SK-N-SH (cell line): ENCODE measurements around the gene ELMO1. TPM values are rescaled to one million over a fixed set of nuclear protein-coding genes. Genes with fewer than 3 reads are reported as not detected.

Source experiments
- CTCF ChIA-PET: fragments of 300-600, 350-600 bp; formaldehyde crosslinking; extraction: SDS; loops from one replicate; lab custom pipeline; 2021; lab: Yijun Ruan, JAX
- POLR2A ChIA-PET: fragments of 350-600 bp; sonication (Branson Sonifier 250); formaldehyde crosslinking; extraction: SDS; loops from one replicate; lab custom pipeline; 2020; ENCODE audit warnings: antibody characterized with exemption, inconsistent platforms; lab: Yijun Ruan, JAX
- DNase-seq: peaks from one replicate; pipeline ENCODE4 v3.0.0; 2012
- H2AFZ ChIP-seq: fragments of 200-600 bp; sonication (generic); 2 replicates; pipeline ENCODE4 v1.8.1; 2016; ENCODE audit warnings: antibody characterized with exemption, mild to moderate bottlenecking, low read depth
- H3F3A ChIP-seq: fragments of 200-600 bp; sonication (generic); replicated peaks from 2 replicates; pipeline ENCODE3; 2016; ENCODE audit warnings: antibody characterized with exemption, mild to moderate bottlenecking; ENCODE audit not compliant: insufficient read depth
- H3K27ac ChIP-seq, 2 experiments: fragments of 200-500 bp in 1 of 2; fragments of 200-600 bp in 1 of 2; sonication (Bioruptor generic) in 1 of 2; sonication (generic), shearing (Covaris generic) in 1 of 2; 2 replicates each; pipeline versions ENCODE4 v1.5.1 to v1.6.1; 2014 to 2016; ENCODE audit warnings: low read depth in 2 of 2, inconsistent platforms in 1 of 2, low read length in 1 of 2, mild to moderate bottlenecking in 1 of 2, mixed read lengths in 1 of 2
- H3K27me3 ChIP-seq: fragments of 200-600 bp; sonication (generic), shearing (Covaris generic); 2 replicates; pipeline ENCODE4 v1.6.1; 2016; ENCODE audit warnings: mixed run types; ENCODE audit not compliant: insufficient read depth
- H3K36me3 ChIP-seq, 2 experiments: fragments of 200-500 bp in 1 of 2; fragments of 200-600 bp in 1 of 2; sonication (Bioruptor generic) in 1 of 2; sonication (generic) in 1 of 2; replicated peaks in 1 of 2; 2 replicates each; pipeline versions ENCODE3 to v1.5.1; 2014 to 2016; ENCODE audit warnings: low read length in 1 of 2, mild to moderate bottlenecking in 1 of 2; ENCODE audit not compliant: insufficient read depth in 2 of 2, control insufficient read depth in 1 of 2
- H3K4me1 ChIP-seq, 2 experiments: fragments of 200-500 bp in 1 of 2; fragments of 200-600 bp in 1 of 2; sonication (Bioruptor generic) in 1 of 2; sonication (generic), shearing (Covaris generic) in 1 of 2; 2 replicates each; pipeline versions ENCODE4 v1.5.1 to v1.6.1; 2014 to 2016; ENCODE audit warnings: low read depth in 1 of 2, low read length in 1 of 2, mixed run types in 1 of 2; ENCODE audit not compliant: insufficient read depth in 2 of 2, control insufficient read depth in 1 of 2
- H3K4me2 ChIP-seq: fragments of 200-600 bp; sonication (generic), shearing (Covaris generic); 2 replicates; pipeline ENCODE4 v1.6.1; 2017; ENCODE audit warnings: mixed run types
- H3K4me3 ChIP-seq, 2 experiments: fragments of 200-500 bp in 1 of 2; fragments of 200-600 bp in 1 of 2; sonication (Bioruptor generic) in 1 of 2; sonication (generic), shearing (Covaris generic) in 1 of 2; 2 replicates each; pipeline versions ENCODE4 v1.5.1 to v1.8.1; 2014 to 2016; ENCODE audit warnings: low read depth in 2 of 2, inconsistent platforms in 1 of 2, low read length in 1 of 2, mild to moderate bottlenecking in 1 of 2, mixed read lengths in 1 of 2, moderate library complexity in 1 of 2
- H3K79me2 ChIP-seq: fragments of 200-600 bp; sonication (generic); 2 replicates; pipeline ENCODE4 v1.8.1; 2017; ENCODE audit warnings: mild to moderate bottlenecking; ENCODE audit not compliant: insufficient read depth
- H3K9ac ChIP-seq: fragments of 200-600 bp; sonication (generic); 2 replicates; pipeline ENCODE4 v1.6.1; 2017; ENCODE audit warnings: mixed run types
- H3K9me2 ChIP-seq: fragments of 200-600 bp; sonication (generic); 2 replicates; pipeline ENCODE4 v1.6.1; 2017; ENCODE audit warnings: mixed run types
- H3K9me3 ChIP-seq: fragments of 200-600 bp; sonication (generic); 2 replicates; pipeline ENCODE4 v1.6.1; 2017; ENCODE audit warnings: mixed run types, mild to moderate bottlenecking, moderate library complexity
- H4K20me1 ChIP-seq: fragments of 200-600 bp; sonication (generic); 2 replicates; pipeline ENCODE4 v1.6.1; 2017; ENCODE audit warnings: mild to moderate bottlenecking, mixed run types; ENCODE audit not compliant: insufficient read depth
- CHD2 ChIP-seq: fragments of 150-350 bp; IDR thresholded peaks from 2 replicates; pipeline ENCODE4 v1.6.1; 2018; ENCODE audit warnings: low read length; ENCODE audit not compliant: partially characterized antibody
- CTCF ChIP-seq: fragments of 200-600 bp; sonication (generic); IDR thresholded peaks from 2 replicates; pipeline ENCODE4 v1.6.1; 2017; ENCODE audit warnings: antibody characterized with exemption, mild to moderate bottlenecking, moderate library complexity
- EP300 ChIP-seq, 2 experiments: IDR thresholded peaks; 2 replicates each; pipeline versions ENCODE4 v1.4.0 to v1.6.1; 2012; ENCODE audit warnings: borderline replicate concordance in 1 of 2, low read depth in 1 of 2, low read length in 1 of 2
- FOSL2 ChIP-seq: IDR thresholded peaks from 2 replicates; pipeline ENCODE4 v1.4.0; 2012; ENCODE audit warnings: low read depth, mild to moderate bottlenecking, moderate library complexity, borderline replicate concordance
- FOXM1 ChIP-seq: IDR thresholded peaks from 2 replicates; pipeline ENCODE4 v1.4.0; 2012; ENCODE audit warnings: low read depth, mild to moderate bottlenecking
- GABPA ChIP-seq: IDR thresholded peaks from 2 replicates; pipeline ENCODE4 v1.4.0; 2012; ENCODE audit warnings: low read depth, mild to moderate bottlenecking
- GATA2 ChIP-seq: sonication (generic); formaldehyde crosslinking; IDR thresholded peaks from 2 replicates; pipeline ENCODE4 v1.5.0; 2020; ENCODE audit warnings: mild to moderate bottlenecking, missing genetic modification reagents
- IRF3 ChIP-seq: fragments of 150-350 bp; IDR thresholded peaks from 2 replicates; pipeline ENCODE4 v1.6.1; 2016; ENCODE audit warnings: mild to moderate bottlenecking, low read depth, low read length
- MAX ChIP-seq: IDR thresholded peaks from 2 replicates; pipeline ENCODE4 v1.4.0; 2012; ENCODE audit warnings: low read depth
- MEF2A ChIP-seq: IDR thresholded peaks from 2 replicates; pipeline ENCODE4 v1.4.0; 2012; ENCODE audit warnings: low read depth, borderline replicate concordance
- RCOR1 ChIP-seq: fragments of 150-350 bp; IDR thresholded peaks from 2 replicates; pipeline ENCODE4 v1.6.1; 2017; ENCODE audit warnings: antibody characterized with exemption, low read length
- REST ChIP-seq: IDR thresholded peaks from 2 replicates; pipeline ENCODE4 v1.6.1; 2012; ENCODE audit warnings: mild to moderate bottlenecking, low read depth, low read length, moderate library complexity
- RXRA ChIP-seq: IDR thresholded peaks from 2 replicates; pipeline ENCODE4 v1.4.0; 2012; ENCODE audit warnings: low read depth, mild to moderate bottlenecking, borderline replicate concordance
- SIN3A ChIP-seq: IDR thresholded peaks from 2 replicates; pipeline ENCODE4 v1.6.1; 2012; ENCODE audit warnings: low read depth, mild to moderate bottlenecking, low read length, moderate library complexity, borderline replicate concordance
- TEAD4 ChIP-seq: IDR thresholded peaks from 2 replicates; pipeline ENCODE4 v1.4.0; 2012; ENCODE audit warnings: mild to moderate bottlenecking, borderline replicate concordance; ENCODE audit not compliant: insufficient read depth
- USF2 ChIP-seq: fragments of 150-350 bp; IDR thresholded peaks from 2 replicates; pipeline ENCODE4 v1.6.1; 2017; ENCODE audit warnings: antibody characterized with exemption, low read length, low read depth, borderline replicate concordance
- YY1 ChIP-seq: IDR thresholded peaks from 2 replicates; pipeline ENCODE4 v1.4.0; 2012; ENCODE audit warnings: low read depth, mild to moderate bottlenecking
- WGBS: methylation state at CpG from one replicate; pipeline ENCODE4 v1.1.6; 2017; ENCODE audit warnings: low lambda C conversion rate; 5-methylcytosine and 5-hydroxymethylcytosine counted together
- polyA plus RNA-seq, 3 experiments: library from polyadenylated mRNA; depleted of rRNA; stranded (reverse); fragments of >200 nt; gene quantifications; 2 replicates each; pipeline ENCODE4 v1.2.3, GENCODE V29; 2012

Gene ELMO1
- polyA plus RNA-seq, 1 of the 3 experiments (the other 2 are of a cell fraction): 0.64 TPM

GRCh38 chr7:37285706-37286453 lies 162.8 kb downstream of the ELMO1 start:
- no peak for TF ChIP-seq FOSL2
- no peak for TF ChIP-seq FOXM1
- TF ChIP-seq, all 33 proteins: peak for 0
- no peak for DNase-seq
- H4K20me1 ChIP-seq: no peaks in the 10 kb centered on the region
- peaks cover 0 to 53% of the 10 kb centered on the region in 2 experiments; a peak in 2 of 4 replicates for H3K4me1 ChIP-seq
- H3K27me3 ChIP-seq: no peaks in the 10 kb centered on the region
- H3K9me2 ChIP-seq: no peaks in the 10 kb centered on the region
- no peak overlapping the region for H3K4me2 ChIP-seq
- WGBS: 63% methylated on average over 5 of the region's 5 CpGs
- H3K4me3 ChIP-seq: no peak overlapping the region
- peaks cover 3% of the 10 kb centered on the region; the same call in 1 of the 2 replicates for H3K9me3 ChIP-seq
- H2AFZ ChIP-seq: no peak overlapping the region
- no peaks in the 10 kb centered on the region for H3F3A ChIP-seq
- no peak overlapping the region for H3K9ac ChIP-seq
- no peaks in the 10 kb centered on the region for H3K36me3 ChIP-seq
- ChIA-PET CTCF (interaction anchor here (0.8 to 5.5 kb wide), 29 partner anchors 11 to 676 kb away, joined by 3 to 42 read pairs (median 4); partner anchors contain the start of gene ELMO1), POLR2A (no interaction called here)
- H3K79me2 ChIP-seq: no peaks in the 10 kb centered on the region
- H3K27ac ChIP-seq: no peak overlapping the region; a peak in 1 of 4 replicates

GRCh38 chr7:37284805-37285231 lies 163.8 kb downstream of the ELMO1 start:
- WGBS: 40% methylated on average over 6 of the region's 6 CpGs
- no peak overlapping the region for H3K4me3 ChIP-seq
- DNase-seq: peak; percentile 72
- H3F3A ChIP-seq: no peaks in the 10 kb centered on the region
- ChIA-PET POLR2A (interaction anchor here (1.1 kb wide), 1 partner anchor 164 kb away, joined by 3 read pairs; no protein-coding TSS in a partner anchor), CTCF (interaction anchor here (0.6 to 5.5 kb wide), 53 partner anchors 9 to 675 kb away, joined by 3 to 42 read pairs (median 4); partner anchors contain the start of gene ELMO1)
- no peak overlapping the region for H3K9ac ChIP-seq
- no peaks in the 10 kb centered on the region for H3K79me2 ChIP-seq
- H3K4me1 ChIP-seq: peaks cover 0 to 44% of the 10 kb centered on the region in 2 experiments; a peak in 2 of 4 replicates
- no peaks in the 10 kb centered on the region for H4K20me1 ChIP-seq
- H3K27me3 ChIP-seq: no peaks in the 10 kb centered on the region
- no peaks in the 10 kb centered on the region for H3K9me2 ChIP-seq
- H3K9me3 ChIP-seq: peaks cover 3% of the 10 kb centered on the region; the same call in 1 of the 2 replicates
- no peak overlapping the region for H2AFZ ChIP-seq
- H3K27ac ChIP-seq: no peak overlapping the region
- no peaks in the 10 kb centered on the region for H3K36me3 ChIP-seq
- no peak overlapping the region for H3K4me2 ChIP-seq
- no peak for TF ChIP-seq FOSL2
- TF ChIP-seq IRF3: no peak
- no peak for TF ChIP-seq GATA2 (CRISPR knock-in tag)
- no peak for TF ChIP-seq EP300 (IDR thresholded peaks at IDR 0.05; ENCODE audit: borderline replicate concordance in 1 of 2, low read depth in 1 of 2, low read length in 1 of 2)
- TF ChIP-seq SIN3A: no peak
- no peak for TF ChIP-seq FOXM1
- no peak for TF ChIP-seq RXRA
- peak; percentile 36; the same call in 1 of the 2 replicates for TF ChIP-seq CTCF
- peak; percentile 19 for TF ChIP-seq CHD2
- TF ChIP-seq TEAD4: no peak
- peak; percentile 47; the same call in 1 of the 2 replicates for TF ChIP-seq RCOR1
- TF ChIP-seq GABPA: no peak
- TF ChIP-seq REST: no peak
- TF ChIP-seq USF2: no peak
- no peak for TF ChIP-seq MEF2A
- TF ChIP-seq MAX: no peak
- TF ChIP-seq YY1: no peak
